OCI-LY1 (cell line): ENCODE measurements around the gene LRFN3.
"Not testable (repeated sequence)": the region's sequence is repeated elsewhere in the genome, so short reads cannot be mapped to it uniquely, and the experiment has no call there.

ENCODE experiments used
- H2AFZ ChIP-seq: fragments of 200-600 bp; sonication (generic), shearing (Covaris generic); 2 replicates; pipeline ENCODE4 v1.6.0; 2014; ENCODE audit warnings: antibody characterized with exemption, mild to moderate bottlenecking, low read length
- H3F3A ChIP-seq: fragments of 200-600 bp; sonication (generic), shearing (Covaris generic); 2 replicates; pipeline ENCODE4 v1.6.0; 2014; ENCODE audit warnings: mild to moderate bottlenecking, antibody characterized with exemption, low read length, moderate library complexity; ENCODE audit not compliant: insufficient read depth
- H3K27ac ChIP-seq: fragments of 200-600 bp; sonication (generic); 2 replicates; pipeline ENCODE4 v1.5.1; 2014; ENCODE audit warnings: low read length, mixed run types, mild to moderate bottlenecking, low read depth; ENCODE audit not compliant: poor library complexity, severe bottlenecking
- H3K27me3 ChIP-seq: fragments of 200-600 bp; sonication (generic); 2 replicates; pipeline ENCODE4 v1.6.0; 2014; ENCODE audit warnings: antibody characterized with exemption, mild to moderate bottlenecking, low read length, moderate library complexity; ENCODE audit not compliant: insufficient read depth
- H3K36me3 ChIP-seq: fragments of 200-600 bp; sonication (generic); 2 replicates; pipeline ENCODE4 v1.6.1; 2014; ENCODE audit warnings: mild to moderate bottlenecking, antibody characterized with exemption, low read length, moderate library complexity, mixed read lengths; ENCODE audit not compliant: insufficient read depth
- H3K4me1 ChIP-seq: fragments of 200-600 bp; sonication (generic); 2 replicates; pipeline ENCODE4 v1.5.1; 2014; ENCODE audit warnings: mild to moderate bottlenecking, low read length, moderate library complexity; ENCODE audit not compliant: insufficient read depth, severe bottlenecking
- H3K4me2 ChIP-seq: fragments of 200-600 bp; sonication (generic), shearing (Covaris generic); 2 replicates; pipeline ENCODE4 v1.6.1; 2014; ENCODE audit warnings: low read length
- H3K4me3 ChIP-seq: fragments of 200-600 bp; sonication (generic); 2 replicates; pipeline ENCODE4 v1.5.1; 2014; ENCODE audit warnings: low read length, low read depth, mild to moderate bottlenecking, mixed read lengths; ENCODE audit not compliant: poor library complexity, severe bottlenecking
- H3K79me2 ChIP-seq: fragments of 200-600 bp; shearing (Covaris generic); 2 replicates; pipeline ENCODE4 v1.6.1; 2016; ENCODE audit warnings: mixed run types, low read length, mixed read lengths; ENCODE audit not compliant: insufficient read depth
- H3K9ac ChIP-seq: fragments of 200-600 bp; sonication (generic), shearing (Covaris generic); 2 replicates; pipeline ENCODE4 v1.6.1; 2014; ENCODE audit warnings: mild to moderate bottlenecking, low read length, mixed read lengths
- H3K9me2 ChIP-seq: fragments of 200-600 bp; sonication (generic), shearing (Covaris generic); 2 replicates; pipeline ENCODE4 v1.6.1; 2014; ENCODE audit warnings: low read depth, mild to moderate bottlenecking, low read length, mixed read lengths
- H3K9me3 ChIP-seq: fragments of 200-600 bp; shearing (Covaris generic); 2 replicates; pipeline ENCODE4 v1.6.1; 2014; ENCODE audit warnings: low read length, mixed read lengths
- H4K20me1 ChIP-seq: fragments of 200-600 bp; sonication (generic), shearing (Covaris generic); 2 replicates; pipeline ENCODE4 v1.6.0; 2016; ENCODE audit warnings: mild to moderate bottlenecking, low read length; ENCODE audit not compliant: insufficient read depth
- EZH2 ChIP-seq: fragments of 200-600 bp; sonication (generic), shearing (Covaris generic); IDR thresholded peaks from 2 replicates; pipeline ENCODE4 v1.8.0; 2017; ENCODE audit warnings: borderline replicate concordance, mixed run types, mild to moderate bottlenecking, antibody characterized with exemption, low read length, moderate library complexity, mixed read lengths
- TF ChIP-seq, protein P1 (sequence below): fragments of 200-600 bp; sonication (generic), shearing (Covaris generic); IDR thresholded peaks from 2 replicates; pipeline ENCODE4 v1.5.1; 2017; ENCODE audit warnings: mild to moderate bottlenecking, antibody characterized with exemption, low read length, moderate library complexity, mixed read lengths

Gene LRFN3

DNA sequence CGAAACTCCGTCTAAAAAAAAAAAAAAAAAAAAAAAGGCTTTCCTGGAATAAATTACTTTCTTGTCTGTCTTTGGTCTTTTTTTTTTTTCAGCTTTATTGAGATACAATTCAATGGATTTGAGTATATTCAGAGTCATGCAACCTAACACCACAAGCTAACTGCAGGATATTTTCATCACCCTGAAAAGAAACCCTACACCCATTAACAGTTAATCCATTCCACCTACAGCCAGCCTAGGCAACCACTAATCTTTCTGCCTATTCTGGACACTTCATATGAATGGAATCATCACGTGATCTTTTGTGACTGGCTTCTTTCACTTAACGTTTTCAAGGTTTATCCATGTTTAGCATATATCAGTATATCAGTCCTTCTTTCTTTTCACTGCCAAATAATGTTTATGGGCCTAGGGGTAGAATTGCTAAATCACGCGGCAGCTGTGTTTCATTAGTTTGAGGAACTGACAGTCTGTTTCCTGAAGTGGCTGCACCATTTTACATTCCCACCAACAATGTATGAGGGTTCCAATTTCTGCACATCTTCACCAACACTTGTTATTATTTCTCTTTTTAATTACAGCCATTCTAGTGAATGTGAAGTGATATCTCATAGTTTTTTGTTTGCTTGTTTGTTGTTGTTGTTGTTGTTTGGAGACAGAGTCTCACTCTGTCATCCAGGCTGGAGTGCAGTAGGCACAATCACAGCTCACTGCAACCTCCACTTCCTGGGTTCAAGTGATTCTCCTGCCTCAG lies 19.9 kb downstream of the LRFN3 start:
- Histone ChIP-seq H3K36me3 (no peaks in the 10 kb centered on the region), H3K27me3 (peaks cover 12% of the 10 kb centered on the region; the same call in 1 of the 2 replicates), H3K9me2 (no peaks in the 10 kb centered on the region), H4K20me1 (no peaks in the 10 kb centered on the region), H3K9ac (no peak overlapping the region), H3K4me2 (no peak overlapping the region), H3K4me3 (no peak overlapping the region), H3F3A (no peaks in the 10 kb centered on the region), H3K4me1 (no peaks in the 10 kb centered on the region), H2AFZ (no peak overlapping the region), H3K27ac (no peak overlapping the region), H3K79me2 (no peaks in the 10 kb centered on the region), H3K9me3 (0 out of 2 replicates have a peak, but pooled peaks cover 5% of the 10 kb centered on the region)
- TF ChIP-seq, protein P1, sequence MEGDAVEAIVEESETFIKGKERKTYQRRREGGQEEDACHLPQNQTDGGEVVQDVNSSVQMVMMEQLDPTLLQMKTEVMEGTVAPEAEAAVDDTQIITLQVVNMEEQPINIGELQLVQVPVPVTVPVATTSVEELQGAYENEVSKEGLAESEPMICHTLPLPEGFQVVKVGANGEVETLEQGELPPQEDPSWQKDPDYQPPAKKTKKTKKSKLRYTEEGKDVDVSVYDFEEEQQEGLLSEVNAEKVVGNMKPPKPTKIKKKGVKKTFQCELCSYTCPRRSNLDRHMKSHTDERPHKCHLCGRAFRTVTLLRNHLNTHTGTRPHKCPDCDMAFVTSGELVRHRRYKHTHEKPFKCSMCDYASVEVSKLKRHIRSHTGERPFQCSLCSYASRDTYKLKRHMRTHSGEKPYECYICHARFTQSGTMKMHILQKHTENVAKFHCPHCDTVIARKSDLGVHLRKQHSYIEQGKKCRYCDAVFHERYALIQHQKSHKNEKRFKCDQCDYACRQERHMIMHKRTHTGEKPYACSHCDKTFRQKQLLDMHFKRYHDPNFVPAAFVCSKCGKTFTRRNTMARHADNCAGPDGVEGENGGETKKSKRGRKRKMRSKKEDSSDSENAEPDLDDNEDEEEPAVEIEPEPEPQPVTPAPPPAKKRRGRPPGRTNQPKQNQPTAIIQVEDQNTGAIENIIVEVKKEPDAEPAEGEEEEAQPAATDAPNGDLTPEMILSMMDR: no peak
- no peak for TF ChIP-seq EZH2

DNA sequence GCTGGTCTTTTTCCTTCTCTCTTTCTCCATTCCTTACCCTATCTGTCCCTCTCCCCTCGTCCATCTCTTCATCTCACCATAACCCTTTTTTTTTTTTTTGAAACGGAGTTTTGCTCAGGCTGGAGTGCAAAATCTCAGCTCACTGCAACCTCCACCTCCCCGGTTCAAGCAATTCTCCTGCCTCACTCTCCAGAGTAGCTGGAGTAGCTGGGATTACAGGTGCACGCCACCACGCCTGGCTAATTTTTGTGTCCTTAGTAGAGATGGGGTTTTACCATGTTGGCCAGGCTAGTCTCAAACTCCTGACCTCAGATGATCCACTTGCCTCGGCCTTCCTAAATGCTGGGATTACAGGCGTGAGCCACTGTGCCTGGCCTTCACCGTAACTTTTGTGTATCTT lies 21.2 kb downstream of the LRFN3 start:
- not testable (repeated sequence) for H4K20me1 ChIP-seq, H3K79me2 ChIP-seq, H3F3A ChIP-seq, H3K4me3 ChIP-seq, H3K27ac ChIP-seq, H3K4me2 ChIP-seq, H3K9me3 ChIP-seq, H3K4me1 ChIP-seq, H2AFZ ChIP-seq, H3K9ac ChIP-seq, H3K9me2 ChIP-seq, H3K36me3 ChIP-seq
- H3K27me3 ChIP-seq: peaks cover 12% of the 10 kb centered on the region; the same call in 1 of the 2 replicates

DNA sequence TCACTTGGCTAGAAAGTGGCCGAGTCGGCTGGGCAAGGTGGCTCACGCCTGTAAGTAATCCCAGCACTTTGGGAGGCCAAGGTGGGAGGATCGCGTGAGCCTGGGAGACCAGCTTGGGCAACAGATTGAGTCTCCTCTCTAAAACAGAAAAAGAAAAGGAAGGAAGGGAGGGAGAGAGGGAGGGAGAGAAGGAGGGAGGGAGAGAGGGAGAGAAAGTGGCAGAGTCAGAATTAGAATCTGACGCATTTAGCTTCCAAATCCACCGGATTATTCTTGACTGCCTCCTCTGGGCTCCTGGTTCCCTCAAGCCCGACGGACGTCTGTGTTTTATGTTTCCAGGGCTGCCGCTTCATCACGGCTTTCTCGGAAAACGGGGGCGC lies 22.5 kb downstream of the LRFN3 start:
- H3K27me3 ChIP-seq: peaks cover 12% of the 10 kb centered on the region; the same call in 1 of the 2 replicates
- H4K20me1 ChIP-seq: no peaks in the 10 kb centered on the region
- 0 out of 2 replicates have a peak, but pooled peaks cover 5% of the 10 kb centered on the region for H3K9me3 ChIP-seq
- no peak overlapping the region for H2AFZ ChIP-seq
- TF ChIP-seq EZH2: no peak
- TF ChIP-seq, protein P1: no peak
- H3K4me3 ChIP-seq: no peak overlapping the region
- H3F3A ChIP-seq: no peaks in the 10 kb centered on the region
- no peak overlapping the region for H3K27ac ChIP-seq
- no peaks in the 10 kb centered on the region for H3K36me3 ChIP-seq
- H3K9me2 ChIP-seq: no peaks in the 10 kb centered on the region
- H3K79me2 ChIP-seq: no peaks in the 10 kb centered on the region
- H3K4me2 ChIP-seq: no peak overlapping the region
- no peaks in the 10 kb centered on the region for H3K4me1 ChIP-seq
- no peak overlapping the region for H3K9ac ChIP-seq
